Transverse colon (tissue), 4 donors: Measurements from ENCODE around the gene VPS8.

Experiments used
- EP300 ChIP-seq: sonication (generic); formaldehyde crosslinking; IDR thresholded peaks from one replicate; pipeline ENCODE4 v1.6.1; 2017; ENCODE audit warnings: antibody characterized with exemption, low read depth
- POLR2AphosphoS5 ChIP-seq, 3 donors: sonication (generic); formaldehyde crosslinking; IDR thresholded peaks; one replicate each; pipeline ENCODE4 v1.6.1; 2016; ENCODE audit warnings: antibody characterized with exemption in 3 of 3
- TF ChIP-seq, protein P1 (sequence below), 5 experiments: fragments of 200-600 bp in 3 of 5; fragments of 450-650 bp in 2 of 5; sonication (generic) in 3 of 5; IDR thresholded peaks; 1 replicate in 2 of 5; 2 replicates in 3 of 5; pipeline ENCODE4 v1.5.1; 2016 to 2017; ENCODE audit warnings: antibody characterized with exemption in 5 of 5, inconsistent platforms in 3 of 5, mild to moderate bottlenecking in 2 of 5, moderate library complexity in 1 of 5

DNA sequence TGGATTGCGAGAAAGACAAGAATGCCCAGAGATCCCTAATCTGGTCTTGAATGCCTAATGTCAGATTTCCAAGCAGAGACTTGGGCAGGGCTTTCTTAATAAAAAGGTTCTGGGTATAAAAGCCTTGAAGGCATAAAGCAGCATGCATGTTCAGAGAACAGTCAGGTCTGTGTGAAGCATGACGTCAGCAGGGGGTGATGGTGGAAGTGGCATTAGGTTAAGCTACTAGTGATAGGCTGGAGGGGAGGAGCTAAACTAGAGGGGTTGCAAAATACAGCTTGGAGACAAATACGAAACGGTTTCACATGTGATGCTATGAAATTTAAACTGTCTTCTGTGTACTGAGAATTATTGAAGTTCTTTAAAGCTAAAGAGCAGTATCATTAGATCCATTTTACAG is 125.6 kb downstream of the VPS8 start:
- TF ChIP-seq, protein P1, sequence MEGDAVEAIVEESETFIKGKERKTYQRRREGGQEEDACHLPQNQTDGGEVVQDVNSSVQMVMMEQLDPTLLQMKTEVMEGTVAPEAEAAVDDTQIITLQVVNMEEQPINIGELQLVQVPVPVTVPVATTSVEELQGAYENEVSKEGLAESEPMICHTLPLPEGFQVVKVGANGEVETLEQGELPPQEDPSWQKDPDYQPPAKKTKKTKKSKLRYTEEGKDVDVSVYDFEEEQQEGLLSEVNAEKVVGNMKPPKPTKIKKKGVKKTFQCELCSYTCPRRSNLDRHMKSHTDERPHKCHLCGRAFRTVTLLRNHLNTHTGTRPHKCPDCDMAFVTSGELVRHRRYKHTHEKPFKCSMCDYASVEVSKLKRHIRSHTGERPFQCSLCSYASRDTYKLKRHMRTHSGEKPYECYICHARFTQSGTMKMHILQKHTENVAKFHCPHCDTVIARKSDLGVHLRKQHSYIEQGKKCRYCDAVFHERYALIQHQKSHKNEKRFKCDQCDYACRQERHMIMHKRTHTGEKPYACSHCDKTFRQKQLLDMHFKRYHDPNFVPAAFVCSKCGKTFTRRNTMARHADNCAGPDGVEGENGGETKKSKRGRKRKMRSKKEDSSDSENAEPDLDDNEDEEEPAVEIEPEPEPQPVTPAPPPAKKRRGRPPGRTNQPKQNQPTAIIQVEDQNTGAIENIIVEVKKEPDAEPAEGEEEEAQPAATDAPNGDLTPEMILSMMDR (IDR thresholded peaks at IDR 0.05) = no peak
- TF ChIP-seq EP300 (no peak), POLR2AphosphoS5 (IDR thresholded peaks at IDR 0.05) (no peak)
